HepG2 (cell line): ENCODE data around the gene LIN28A. TPM values are rescaled to one million over a fixed set of nuclear protein-coding genes. Genes with fewer than 3 reads are reported as not detected.
A peak's percentile ranks its signal among the peaks of the same experiment; 100 is the strongest.

ENCODE experiments used
- ETS1 ChIP-seq: sonication (generic); formaldehyde crosslinking; IDR thresholded peaks from 2 replicates; pipeline ENCODE4 v1.4.0; 2020; ENCODE audit warnings: missing genetic modification reagents
- HNRNPH1 ChIP-seq: fragments of 200-400 bp; formaldehyde crosslinking; optimal IDR thresholded peaks from 2 replicates; pipeline ENCODE3; 2017; ENCODE audit warnings: mild to moderate bottlenecking, low read depth, low read length
- KAT8 ChIP-seq: IDR thresholded peaks from 2 replicates; pipeline ENCODE4 v1.6.1; 2016; ENCODE audit warnings: missing genetic modification reagents, missing compliant biosample characterization
- NFYB ChIP-seq: sonication (generic); formaldehyde crosslinking; IDR thresholded peaks from 2 replicates; pipeline ENCODE4 v1.4.0; 2020; ENCODE audit warnings: missing genetic modification reagents
- PAXIP1 ChIP-seq: sonication (generic); formaldehyde crosslinking; conservative IDR thresholded peaks from 2 replicates; pipeline ENCODE4 v1.4.0; 2020; ENCODE audit warnings: mild to moderate bottlenecking, missing genetic modification reagents, moderate library complexity
- PBX2 ChIP-seq: IDR thresholded peaks from 2 replicates; pipeline ENCODE4 v1.6.1; 2016; ENCODE audit warnings: control low read depth
- PPARG ChIP-seq: conservative IDR thresholded peaks from 2 replicates; pipeline ENCODE4 v1.6.1; 2016; ENCODE audit warnings: missing biosample characterization, missing genetic modification reagents
- SAFB2 ChIP-seq: sonication (generic); formaldehyde crosslinking; IDR thresholded peaks from 2 replicates; pipeline ENCODE4 v1.5.1; 2020; ENCODE audit warnings: missing genetic modification reagents, low read depth, mild to moderate bottlenecking, borderline replicate concordance
- SNAI1 ChIP-seq: sonication (generic); formaldehyde crosslinking; IDR thresholded peaks from 2 replicates; pipeline ENCODE4 v1.5.0; 2020; ENCODE audit warnings: mild to moderate bottlenecking, missing genetic modification reagents, borderline replicate concordance
- STAG1 ChIP-seq: sonication (generic); formaldehyde crosslinking; IDR thresholded peaks from 2 replicates; pipeline ENCODE4 v1.4.0; 2020; ENCODE audit warnings: missing genetic modification reagents
- TBX3 ChIP-seq: fragments of 450-650 bp; IDR thresholded peaks from 2 replicates; pipeline ENCODE4 v1.6.1; 2017; ENCODE audit warnings: antibody characterized with exemption, mild to moderate bottlenecking, inconsistent platforms, borderline replicate concordance
- XRCC5 ChIP-seq: fragments of 200-400 bp; formaldehyde crosslinking; optimal IDR thresholded peaks from 2 replicates; pipeline ENCODE3; 2017; ENCODE audit warnings: mild to moderate bottlenecking, low read length
- ZHX2 ChIP-seq, 2 experiments: sonication (generic) in 1 of 2; formaldehyde crosslinking in 1 of 2; IDR thresholded peaks; 2 replicates each; pipeline versions ENCODE4 v1.6.1 to v1.9.0; 2014 to 2022; ENCODE audit warnings: antibody characterized with exemption in 1 of 2, borderline replicate concordance in 1 of 2, inconsistent platforms in 1 of 2, low read depth in 1 of 2, missing genetic modification reagents in 1 of 2
- ZNF17 ChIP-seq: sonication (generic); formaldehyde crosslinking; IDR thresholded peaks from 2 replicates; pipeline ENCODE4 v1.5.0; 2020; ENCODE audit warnings: mild to moderate bottlenecking, missing genetic modification reagents
- ZNF550 ChIP-seq: sonication (generic); formaldehyde crosslinking; IDR thresholded peaks from 2 replicates; pipeline ENCODE4 v1.4.0; 2020; ENCODE audit warnings: mild to moderate bottlenecking, missing genetic modification reagents, borderline replicate concordance
- ZNF674 ChIP-seq: sonication (generic); formaldehyde crosslinking; IDR thresholded peaks from 2 replicates; pipeline ENCODE4 v1.5.0; 2020; ENCODE audit warnings: low read depth, mild to moderate bottlenecking, missing genetic modification reagents
- ZNF83 ChIP-seq: sonication (generic); formaldehyde crosslinking; IDR thresholded peaks from 2 replicates; pipeline ENCODE4 v1.4.0; 2020; ENCODE audit warnings: missing genetic modification reagents, mild to moderate bottlenecking, borderline replicate concordance
- polyA plus RNA-seq, 8 experiments: library from polyadenylated mRNA; depleted of rRNA in 3 of 8; stranded (reverse) in 7 of 8; unstranded in 1 of 8; fragments of >200 nt; fragmentation: Illumina TruSeq in 4 of 8; extraction: Trizol in 4 of 8; gene quantifications; 2 replicates each; pipeline versions ENCODE4 v1.2.1 to v1.2.3, GENCODE V29; 2011 to 2016; ENCODE audit warnings: low read depth in 4 of 8, missing spikeins in 1 of 8, mixed read lengths in 1 of 8; ENCODE audit not compliant: insufficient read depth in 1 of 8
- total RNA-seq, 5 experiments: library from RNA; depleted of rRNA; stranded (reverse); fragments of >200 nt; fragmentation: Illumina TruSeq; extraction: Trizol; gene quantifications; 2 replicates each; pipeline ENCODE4 v1.2.3, GENCODE V29; 2016; ENCODE audit warnings: low read depth in 1 of 5

Gene LIN28A
- total and polyA plus RNA-seq, 2 of the 13 experiments (the other 11 are each of a cell fraction or from before 2014, with no cell fraction given): not detected

- TF ChIP-seq STAG1 (CRISPR knock-in tag) (no peak), KAT8 (CRISPR knock-in tag) (peak; percentile 99), ZNF17 (no peak), TBX3 (peak; percentile 60; the same call in 1 of the 2 replicates), PPARG (CRISPR knock-in tag) (peak; percentile 84), SNAI1 (CRISPR knock-in tag) (peak; percentile 78; the same call in 1 of the 2 replicates), PBX2 (peak; percentile 55), ZNF550 (CRISPR knock-in tag) (peak; percentile 98), ZHX2 (IDR thresholded peaks at IDR 0.05; ENCODE audit: low read depth) (peak; percentile 95; the same call in 1 of the 2 replicates), ZHX2 (CRISPR knock-in tag; IDR thresholded peaks at IDR 0.05; ENCODE audit: borderline replicate concordance) (0 out of 2 replicates have a peak, but pooled peaks have one; percentile 92), PAXIP1 (CRISPR knock-in tag) (no peak; the same call in none of the 2 replicates), NFYB (CRISPR knock-in tag) (peak; percentile 63), ZNF674 (peak; percentile 96), SAFB2 (CRISPR knock-in tag) (no peak), ZNF83 (peak; percentile 86; the same call in 1 of the 2 replicates), ETS1 (CRISPR knock-in tag) (no peak), XRCC5 (peak; percentile 64), HNRNPH1 (no peak)
Observed at GRCh38 chr1:26431979-26432695, 21.5 kb downstream of the LIN28A start, which contains the start of gene DHDDS (continued).
